HG02678 (cell line): ENCODE data around the gene CHML.
A peak's percentile ranks its signal among the peaks of the same experiment; 100 is the strongest.

Source experiments
- ATAC-seq: cut with Tn5 transposase; IDR thresholded peaks from one replicate; pipeline ENCODE4 v1.9.1; 2021; ENCODE audit warnings: mild to moderate bottlenecking, moderate library complexity; ENCODE audit not compliant: unreplicated experiment

The CHML gene

DNA sequence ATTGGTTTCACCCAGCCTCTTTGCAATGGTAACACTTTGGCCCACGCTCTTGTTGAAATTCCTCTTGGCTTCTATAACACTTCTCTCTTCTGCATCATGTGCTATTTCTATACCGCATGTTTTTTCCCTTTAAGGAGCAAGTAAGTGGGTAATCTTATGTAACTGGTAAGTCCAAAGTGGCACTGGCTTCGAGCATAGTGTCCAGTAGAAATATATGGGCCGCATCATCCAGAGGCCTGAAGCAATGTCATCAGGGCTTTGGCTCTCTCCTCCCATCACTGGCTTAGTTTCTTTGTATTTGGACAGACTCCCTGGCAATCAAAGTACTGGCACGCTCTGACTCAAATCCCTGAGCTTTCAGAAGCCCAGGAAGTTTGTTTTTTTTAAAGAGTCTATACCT lies 17.5 kb downstream of the CHML start:
- no peak for ATAC-seq

DNA sequence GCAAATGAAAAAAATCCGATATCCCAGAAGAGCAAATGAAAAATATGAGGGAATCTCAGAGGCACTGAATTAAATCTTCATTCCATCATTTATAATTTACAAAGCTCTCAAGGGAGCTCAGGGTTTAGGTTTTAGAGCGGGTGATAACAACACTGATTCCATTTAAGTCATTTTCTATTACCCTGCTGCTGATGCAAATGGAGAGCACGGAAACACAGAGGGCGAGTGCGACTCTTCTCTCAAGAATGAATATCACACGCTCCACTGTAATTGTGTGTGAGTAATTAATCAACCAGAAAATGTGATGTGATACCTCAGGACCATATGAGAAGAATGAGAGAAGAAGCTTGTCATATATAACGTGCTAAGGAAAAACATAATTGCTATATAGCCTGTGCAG lies 22.7 kb downstream of the CHML start:
- ATAC-seq = no peak

DNA sequence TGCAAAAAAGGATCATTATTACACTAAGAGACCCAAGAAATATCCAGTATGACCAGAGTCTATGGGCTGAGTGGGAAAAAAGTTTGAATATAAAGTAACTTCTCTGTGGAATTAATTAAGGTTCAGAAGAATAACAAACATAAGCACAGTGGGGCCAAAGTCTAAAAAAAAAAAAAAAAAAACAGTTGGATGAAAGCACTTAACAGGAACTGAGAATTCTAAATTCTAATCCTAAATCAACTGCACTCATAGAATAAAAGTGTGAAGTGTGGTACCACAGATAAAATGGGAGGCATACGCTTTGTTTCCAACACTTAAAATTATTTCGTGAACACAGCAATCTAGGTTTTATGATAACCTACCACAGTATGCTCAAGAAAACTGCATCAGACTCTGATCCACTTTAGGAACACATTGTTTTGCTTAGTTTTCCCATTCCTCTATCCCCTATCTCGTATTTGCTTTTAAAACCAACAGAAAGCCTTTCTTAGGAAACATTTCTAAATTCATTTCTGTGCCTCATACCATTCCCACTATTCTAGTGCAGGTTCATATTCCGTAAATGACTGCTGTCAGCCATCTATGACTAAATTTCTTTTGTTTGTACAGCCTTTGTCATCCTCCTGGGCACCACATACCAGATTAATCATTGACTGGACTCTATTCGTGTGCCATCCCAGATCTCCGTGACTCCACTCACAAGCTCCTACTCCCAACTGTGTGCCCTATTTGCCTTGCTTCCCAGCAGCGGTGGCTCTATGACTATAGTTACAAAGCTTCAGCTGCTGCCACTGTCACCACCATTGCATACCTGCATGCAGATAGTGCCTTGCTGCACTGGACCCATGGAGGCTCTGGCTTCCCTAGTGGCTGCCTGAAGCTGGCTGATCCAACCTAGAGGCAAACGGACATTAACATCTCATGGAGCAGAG lies 24.9 kb downstream of the CHML start:
- ATAC-seq = no peak

DNA sequence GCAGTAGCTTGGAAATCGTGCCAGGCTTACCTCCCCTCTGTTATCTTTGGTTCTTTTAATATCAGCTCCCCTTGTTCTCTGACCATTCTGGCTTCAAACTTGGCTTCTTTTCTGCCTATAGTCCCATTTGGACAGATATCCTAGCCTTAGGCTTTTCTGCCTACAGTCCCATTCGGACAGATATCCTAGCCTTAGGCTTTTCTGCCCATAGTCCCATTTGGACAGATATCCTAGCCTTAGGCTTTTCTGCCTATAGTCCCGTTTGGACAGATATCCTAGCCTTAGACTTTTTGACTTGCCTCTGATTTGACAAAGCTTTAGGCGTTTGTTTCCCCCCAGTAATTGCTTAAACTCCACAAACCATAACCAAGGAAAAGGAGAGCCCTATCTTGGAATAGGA lies 25.6 kb downstream of the CHML start:
- ATAC-seq = no peak

DNA sequence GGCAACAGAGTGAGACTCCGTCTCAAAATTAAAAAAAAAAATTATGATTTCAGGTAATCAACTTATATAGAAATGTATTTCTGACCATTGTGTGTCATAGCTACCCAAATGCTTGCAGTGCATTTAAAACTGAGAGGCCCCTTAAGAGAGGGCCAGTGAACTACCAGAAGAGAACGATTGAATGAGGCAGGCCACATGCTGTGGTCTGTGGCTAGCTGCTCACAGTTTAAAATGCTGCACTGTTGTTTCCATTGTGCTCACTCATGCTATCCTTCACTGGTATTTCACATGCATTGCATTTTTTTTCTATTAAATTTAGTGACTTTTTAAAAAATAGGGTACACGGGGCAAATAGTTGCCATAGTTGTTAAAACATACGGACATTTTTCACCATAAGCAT lies 26.0 kb downstream of the CHML start:
- ATAC-seq = no peak

- ATAC-seq = no peak
These were observed 27.4 kb downstream of the CHML start for GRCh38 chr1:241612533-241613477.

DNA sequence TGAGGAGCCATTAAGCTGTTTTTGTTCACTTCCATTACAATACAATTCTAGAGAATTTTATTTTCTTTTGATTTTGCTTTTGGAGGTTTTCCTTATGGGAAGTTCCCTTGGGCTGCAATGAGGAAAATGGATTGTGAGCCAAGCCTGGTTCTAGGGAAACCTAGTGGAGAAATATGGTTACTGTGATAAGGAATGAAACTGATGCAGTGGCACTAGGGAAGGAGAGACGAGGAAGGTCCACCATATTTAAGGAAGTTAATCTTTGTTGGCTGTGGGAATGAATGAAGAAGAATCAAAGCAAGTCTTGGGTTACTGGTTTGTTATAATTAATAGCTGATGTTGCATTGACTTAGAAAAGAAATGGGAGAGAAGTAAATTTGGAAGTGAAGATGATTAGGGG lies 28.4 kb downstream of the CHML start:
- ATAC-seq = no peak

DNA sequence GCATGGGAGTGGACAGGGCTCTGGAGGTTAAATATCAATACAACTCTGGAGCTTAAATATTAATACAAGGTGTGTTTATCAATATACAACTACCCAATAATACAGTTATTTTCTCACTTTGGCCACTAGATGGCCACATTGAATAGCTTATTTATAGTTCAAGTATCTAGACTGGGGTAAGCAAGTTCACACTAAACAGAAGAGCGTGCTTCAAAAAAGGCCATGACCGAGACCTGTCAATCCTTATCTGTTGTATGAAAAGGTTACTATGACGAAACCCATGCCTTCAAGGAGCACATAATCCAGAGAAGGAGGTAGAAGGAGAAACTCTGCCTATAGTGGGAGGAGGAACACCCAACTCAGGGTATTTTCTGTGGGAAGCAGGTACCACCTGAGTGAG lies 29.1 kb downstream of the CHML start:
- ATAC-seq = peak; percentile 96

DNA sequence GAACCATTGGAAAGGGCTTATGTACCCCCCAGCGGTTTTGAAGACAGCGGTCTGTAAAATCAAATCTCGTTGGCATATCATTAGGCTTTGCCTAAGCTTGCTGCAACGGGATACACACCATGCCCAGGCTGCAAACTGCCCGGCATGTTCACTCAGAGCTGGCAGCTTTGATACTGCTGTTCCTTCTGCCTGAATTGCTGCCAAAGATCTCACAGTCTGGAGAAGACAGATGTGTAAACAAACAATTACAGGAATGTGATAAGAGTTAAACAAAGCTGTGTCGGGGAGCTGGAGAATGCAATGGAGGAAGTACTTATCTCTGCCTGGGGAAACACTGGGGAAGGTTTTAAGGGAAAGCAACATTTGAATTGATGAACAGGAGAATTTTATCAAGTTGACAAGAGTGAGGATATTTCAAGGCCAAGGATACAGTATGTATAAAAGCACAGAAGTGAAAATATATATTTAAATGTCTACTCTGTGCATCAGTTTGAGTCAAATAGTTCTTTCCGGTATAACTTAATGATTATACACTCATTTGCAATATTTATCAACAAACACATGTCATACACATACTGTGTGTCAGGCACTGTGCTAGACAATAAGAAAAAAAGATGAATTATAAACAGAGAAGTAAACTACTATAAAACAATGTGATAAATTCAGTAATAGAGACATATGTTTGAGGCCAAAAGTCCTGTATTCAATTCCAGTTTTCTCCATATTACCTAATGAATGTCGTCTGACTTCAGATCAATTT lies 29.9 kb downstream of the CHML start:
- no peak for ATAC-seq

- no peak for ATAC-seq
These were observed 31.7 kb downstream of the CHML start for GRCh38 chr1:241608379-241609033.

DNA sequence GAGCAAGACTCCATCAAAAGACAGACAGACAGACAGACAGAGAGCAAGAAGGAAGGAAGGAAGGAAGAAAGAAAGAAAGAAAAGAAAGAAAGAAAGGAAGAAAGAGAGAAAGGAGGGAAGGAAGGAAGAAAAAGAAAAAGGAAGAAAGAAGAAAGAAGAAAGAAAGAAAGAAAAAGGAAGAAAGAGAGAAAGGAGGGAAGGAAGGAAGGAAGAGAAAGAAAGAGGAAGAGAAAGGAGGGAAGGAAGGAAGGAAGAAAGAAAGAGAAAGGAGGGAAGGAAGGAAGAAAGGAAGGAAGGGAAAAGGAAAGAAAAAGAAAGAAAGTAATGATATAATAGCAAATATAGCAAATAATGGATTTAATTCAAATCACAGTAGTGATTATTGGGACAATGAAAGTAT lies 32.7 kb downstream of the CHML start:
- ATAC-seq = no peak

GRCh38 chr1:241606544-241606943 lies 33.6 kb downstream of the CHML start:
- no peak for ATAC-seq

DNA sequence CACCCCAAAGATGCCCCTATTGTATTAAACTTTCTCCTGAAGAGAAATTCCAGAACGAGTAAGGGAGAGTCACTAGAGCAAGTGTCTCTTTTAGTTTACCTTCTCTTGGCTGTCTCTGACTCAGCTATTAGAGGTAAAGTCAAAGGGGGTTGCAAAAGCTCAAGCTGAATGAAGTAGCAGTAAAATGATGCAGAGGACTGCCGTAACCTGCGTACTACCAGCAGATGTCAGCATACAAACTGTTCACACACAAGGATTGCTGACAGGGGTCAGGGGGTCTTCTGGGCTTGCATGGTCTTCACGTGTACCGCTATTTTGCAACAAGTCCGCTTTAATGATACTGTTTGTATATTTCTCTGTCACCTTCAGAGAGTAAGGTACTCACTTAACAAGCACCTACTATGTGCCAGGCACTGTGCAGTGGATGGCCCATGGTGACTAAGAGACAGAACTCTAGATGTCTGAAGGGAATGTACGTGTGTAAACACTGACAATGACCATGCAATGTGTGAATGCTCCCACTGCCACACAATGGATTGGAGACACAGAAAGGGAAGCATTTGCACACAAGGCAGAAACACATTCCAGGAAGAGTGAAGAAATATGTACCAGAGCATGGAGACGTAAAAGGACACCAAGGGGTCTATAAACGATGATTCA lies 34.9 kb downstream of the CHML start:
- ATAC-seq = no peak

DNA sequence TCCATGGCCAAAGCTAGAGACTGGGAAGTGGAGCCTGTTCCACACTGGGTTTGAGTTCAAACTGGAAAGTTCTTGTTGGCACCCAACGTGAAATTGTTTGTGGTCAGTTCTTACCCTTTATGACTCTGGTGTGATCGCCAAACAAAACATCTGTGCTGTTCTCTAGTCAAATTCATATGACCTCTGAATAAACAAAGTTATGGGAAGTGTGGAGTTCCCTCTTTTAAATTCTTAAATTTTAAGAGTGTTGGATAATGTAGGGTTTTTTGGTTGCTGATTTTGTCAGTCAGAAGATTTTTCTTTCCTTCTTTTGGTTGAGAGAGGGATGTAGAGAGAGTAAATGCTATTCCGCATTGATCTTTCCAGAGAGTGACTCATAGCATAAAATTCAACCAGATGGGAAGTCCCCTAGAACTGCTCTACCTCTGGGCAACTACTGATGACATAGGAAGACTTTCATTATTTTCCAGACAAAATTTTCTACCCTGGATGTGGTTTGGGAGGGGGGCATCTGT lies 36.4 kb downstream of the CHML start:
- ATAC-seq = no peak

DNA sequence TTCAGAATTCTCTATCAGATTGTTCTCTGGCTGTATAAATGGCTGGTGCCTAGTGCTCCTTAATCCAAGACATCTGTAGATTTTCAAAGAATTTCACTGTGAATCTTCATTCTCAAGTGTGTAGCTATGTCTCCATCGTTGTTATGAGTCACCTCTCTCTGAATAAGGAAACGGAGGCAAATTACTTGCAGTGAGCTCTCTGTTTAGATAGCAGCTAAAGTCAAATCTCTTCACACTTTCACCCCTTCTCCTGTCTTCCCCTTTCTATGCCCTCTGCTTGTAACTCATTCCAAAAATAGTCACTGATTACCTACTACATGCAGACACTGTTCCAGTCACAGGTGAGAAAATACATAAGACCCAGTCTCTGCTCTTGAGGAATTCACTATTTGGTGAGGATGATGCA lies 39.7 kb downstream of the CHML start:
- peak; percentile 85 for ATAC-seq

DNA sequence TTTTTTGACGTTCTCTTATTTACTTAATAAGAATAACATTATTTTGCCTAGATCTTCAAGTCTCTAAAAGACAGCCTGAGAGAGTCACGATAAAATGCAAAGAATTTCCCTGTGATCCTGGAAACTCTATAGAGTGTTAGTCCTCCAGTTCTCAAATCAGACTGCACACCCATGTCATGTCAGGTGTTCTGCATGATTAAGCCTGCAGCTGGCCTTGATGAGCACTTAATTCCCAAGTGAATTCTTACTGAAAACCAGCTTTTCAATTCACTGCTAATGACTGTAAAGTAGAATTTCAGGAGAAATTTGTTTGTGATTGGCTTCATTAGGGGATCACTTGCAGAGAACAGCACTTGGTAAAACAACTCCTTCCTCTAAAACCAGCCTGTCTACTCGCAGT lies 41.9 kb downstream of the CHML start:
- ATAC-seq = peak; percentile 45

DNA sequence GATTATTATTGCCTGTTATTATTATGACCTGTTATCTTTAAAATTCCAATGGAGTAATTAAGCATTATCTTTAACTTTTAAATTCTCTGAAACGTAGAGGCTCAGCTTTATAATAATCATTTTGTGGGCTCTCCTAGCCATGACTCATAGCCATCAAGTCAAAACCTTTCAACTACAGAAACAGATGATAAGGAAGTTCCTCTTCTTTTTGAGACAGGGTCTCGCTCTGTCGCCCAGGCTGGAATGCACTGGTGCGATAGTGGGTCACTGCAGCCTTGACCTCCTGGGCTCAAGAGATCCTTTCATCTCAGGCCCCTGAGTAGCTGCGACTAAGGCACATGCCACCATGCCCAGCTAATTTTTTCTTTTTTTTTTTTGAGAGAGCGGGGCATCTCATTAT lies 43.5 kb downstream of the CHML start:
- no peak for ATAC-seq

GRCh38 chr1:241593186-241593585 lies 47.0 kb downstream of the CHML start:
- ATAC-seq = no peak

- peak; percentile 60 for ATAC-seq
These were observed 47.8 kb downstream of the CHML start for GRCh38 chr1:241592273-241592958.
